Measurements from ENCODE around the gene RAD51B. TPM values are rescaled to one million over a fixed set of nuclear protein-coding genes. Genes with fewer than 3 reads are reported as not detected.

Gene RAD51B
- total RNA-seq, 2 experiments from 2014 or later, result 27.4 to 31.6 TPM

DNA sequence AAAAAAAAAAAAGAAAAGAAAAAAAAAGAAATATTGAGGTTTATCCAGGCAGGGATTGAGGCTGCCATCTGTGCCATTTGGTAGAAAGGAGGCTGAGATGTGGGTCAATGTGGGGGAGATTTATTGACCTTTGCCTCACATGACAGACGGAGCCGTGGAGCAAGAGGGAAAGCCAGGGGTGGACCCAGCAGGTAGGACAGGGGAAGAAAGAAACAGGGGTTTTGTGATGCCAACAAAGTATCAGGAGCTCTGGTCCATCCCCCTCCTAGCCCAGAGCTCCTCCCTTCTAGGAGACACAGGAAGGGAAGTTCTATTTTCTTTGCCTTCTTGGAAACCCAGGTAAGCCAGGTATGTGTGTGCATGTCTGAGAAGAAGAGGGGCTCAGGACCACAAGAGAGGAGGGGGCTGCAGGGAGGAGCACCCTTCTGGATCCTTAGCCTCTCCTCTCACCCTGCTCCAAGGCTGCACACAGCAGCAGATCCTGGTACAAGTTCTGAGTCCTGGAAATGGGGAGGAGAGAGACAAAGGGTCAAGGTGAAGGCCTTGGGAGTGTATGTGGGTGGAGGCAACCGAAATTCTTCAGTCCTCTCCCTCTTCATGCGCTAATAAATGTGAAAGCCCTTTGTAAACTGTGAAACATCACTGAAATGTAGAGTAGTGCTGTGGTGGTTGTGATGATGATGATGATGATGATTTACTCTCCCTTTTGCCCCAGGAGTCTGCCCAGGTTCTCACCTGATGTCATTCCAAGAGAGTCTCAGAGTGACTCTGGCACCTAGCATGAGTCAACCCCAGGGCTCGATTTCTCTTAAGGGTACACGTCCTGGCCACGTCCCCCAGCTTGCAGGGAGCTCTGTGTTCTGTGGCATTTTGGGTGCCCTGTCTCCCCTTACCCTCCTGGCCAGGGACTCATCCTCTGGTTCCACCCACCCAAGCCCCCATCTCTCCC is 947.0 kb downstream of the RAD51B start:
- no peaks in the 10 kb centered on the region for H3K27me3 Mint-ChIP-seq
- DNase-seq, result no peak
- H3K4me1 Mint-ChIP-seq, result peaks cover 21% of the 10 kb centered on the region
- H3K9me3 Mint-ChIP-seq, result no peaks in the 10 kb centered on the region
- no peak overlapping the region for H3K4me3 Mint-ChIP-seq
- no peak overlapping the region for H3K27ac Mint-ChIP-seq
- peaks cover 4% of the 10 kb centered on the region for H3K36me3 Mint-ChIP-seq

- H3K36me3 Mint-ChIP-seq, result peaks cover 6% of the 10 kb centered on the region
- DNase-seq, result no peak
- peaks cover 26% of the 10 kb centered on the region for H3K4me1 Mint-ChIP-seq
- no peaks in the 10 kb centered on the region for H3K27me3 Mint-ChIP-seq
- H3K27ac Mint-ChIP-seq, result no peak overlapping the region
- H3K9me3 Mint-ChIP-seq, result no peaks in the 10 kb centered on the region
- no peak overlapping the region for H3K4me3 Mint-ChIP-seq
Measured at GRCh38 chr14:68767248-68767645, 947.7 kb downstream of the RAD51B start.

DNA sequence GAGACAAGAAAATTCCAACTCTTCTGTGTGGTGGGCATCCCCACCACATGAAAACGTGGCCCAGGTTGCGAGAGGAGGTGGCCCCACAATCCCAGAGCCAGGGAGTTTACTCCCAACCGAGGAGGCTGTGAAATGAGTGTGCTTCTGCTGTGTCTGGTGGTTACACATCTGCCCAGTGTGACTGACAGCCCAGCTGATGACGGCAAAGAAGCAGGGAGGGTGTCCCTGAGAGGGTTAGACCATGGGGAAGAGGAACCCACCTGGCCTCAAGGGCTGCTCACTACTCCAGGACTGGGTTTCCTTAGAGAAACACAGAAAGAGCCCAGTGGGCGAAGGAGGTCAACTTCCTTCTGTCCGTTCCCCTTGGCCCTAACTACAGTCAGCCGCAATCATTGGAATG is 948.7 kb downstream of the RAD51B start:
- H3K36me3 Mint-ChIP-seq, result peaks cover 6% of the 10 kb centered on the region
- peaks cover 33% of the 10 kb centered on the region for H3K4me1 Mint-ChIP-seq
- DNase-seq, result no peak
- no peak overlapping the region for H3K27ac Mint-ChIP-seq
- H3K4me3 Mint-ChIP-seq, result no peak overlapping the region
- peaks cover under 1% of the 10 kb centered on the region for H3K9me3 Mint-ChIP-seq
- no peaks in the 10 kb centered on the region for H3K27me3 Mint-ChIP-seq

GRCh38 chr14:68770051-68770450 is 950.5 kb downstream of the RAD51B start:
- Mint-ChIP-seq H3K4me1 (peaks cover 42% of the 10 kb centered on the region), H3K4me3 (no peak overlapping the region), H3K36me3 (peaks cover 9% of the 10 kb centered on the region), H3K9me3 (peaks cover 9% of the 10 kb centered on the region), H3K27ac (no peak overlapping the region), H3K27me3 (no peaks in the 10 kb centered on the region)
- DNase-seq, result no peak

- no peak overlapping the region for H3K4me3 Mint-ChIP-seq
Measured at GRCh38 chr14:68770553-68771286, 951.1 kb downstream of the RAD51B start.

DNA sequence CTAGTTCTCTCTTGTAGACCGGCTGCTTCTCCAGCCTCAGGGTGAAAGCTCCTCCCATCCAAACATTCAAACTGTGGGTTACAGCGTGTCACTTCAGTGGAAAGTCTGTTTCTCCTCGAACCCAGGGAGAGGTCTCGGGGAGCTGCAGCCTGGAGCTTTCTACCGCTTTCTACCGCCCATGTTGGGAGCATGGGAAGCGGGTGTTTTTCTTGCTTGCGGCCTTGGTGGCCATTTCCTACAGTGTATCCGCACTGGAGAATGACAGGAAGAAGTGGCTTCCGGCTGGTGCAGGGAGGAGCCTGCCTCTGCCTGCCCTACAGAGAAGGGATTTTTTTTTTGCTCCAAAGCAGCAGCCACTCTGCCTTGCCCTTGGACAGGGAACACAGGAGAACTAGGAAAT is 952.1 kb downstream of the RAD51B start:
- no peak for DNase-seq

More at GRCh38 chr14:68770553-68771286, 951.1 kb downstream of the RAD51B start:
- DNase-seq, result no peak
- Mint-ChIP-seq H3K4me1 (peaks cover 40% of the 10 kb centered on the region), H3K27ac (peak overlapping the region; percentile 16), H3K9me3 (peaks cover 11% of the 10 kb centered on the region), H3K36me3 (peaks cover 12% of the 10 kb centered on the region), H3K27me3 (no peaks in the 10 kb centered on the region)

GRCh38 chr14:68772761-68773381 is 953.3 kb downstream of the RAD51B start:
- no peak overlapping the region for H3K4me3 Mint-ChIP-seq
- DNase-seq, result no peak
- H3K36me3 Mint-ChIP-seq, result peaks cover 14% of the 10 kb centered on the region
- peaks cover 46% of the 10 kb centered on the region for H3K4me1 Mint-ChIP-seq
- H3K27ac Mint-ChIP-seq, result peak overlapping the region; percentile 3
- peaks cover 11% of the 10 kb centered on the region for H3K9me3 Mint-ChIP-seq
- H3K27me3 Mint-ChIP-seq, result no peaks in the 10 kb centered on the region

More for the DNA sequence above, 952.1 kb downstream of the RAD51B start:
- Mint-ChIP-seq H3K4me3 (peak overlapping the region; percentile 37), H3K9me3 (peaks cover 11% of the 10 kb centered on the region), H3K4me1 (peaks cover 43% of the 10 kb centered on the region), H3K27ac (peak overlapping the region; percentile 16), H3K27me3 (no peaks in the 10 kb centered on the region), H3K36me3 (peaks cover 14% of the 10 kb centered on the region)

- no peak for DNase-seq
- Mint-ChIP-seq H3K27me3 (no peaks in the 10 kb centered on the region), H3K4me1 (peaks cover 63% of the 10 kb centered on the region), H3K36me3 (peaks cover 14% of the 10 kb centered on the region), H3K27ac (no peak overlapping the region), H3K9me3 (peaks cover 11% of the 10 kb centered on the region), H3K4me3 (no peak overlapping the region)
Measured at GRCh38 chr14:68774771-68775613, 955.4 kb downstream of the RAD51B start.

- H3K27me3 Mint-ChIP-seq, result no peaks in the 10 kb centered on the region
- peaks cover 11% of the 10 kb centered on the region for H3K9me3 Mint-ChIP-seq
- H3K36me3 Mint-ChIP-seq, result peaks cover 14% of the 10 kb centered on the region
- H3K4me1 Mint-ChIP-seq, result peaks cover 65% of the 10 kb centered on the region
- no peak overlapping the region for H3K4me3 Mint-ChIP-seq
- H3K27ac Mint-ChIP-seq, result no peak overlapping the region
- DNase-seq, result no peak
Measured at GRCh38 chr14:68775614-68776126, 956.1 kb downstream of the RAD51B start.

DNA sequence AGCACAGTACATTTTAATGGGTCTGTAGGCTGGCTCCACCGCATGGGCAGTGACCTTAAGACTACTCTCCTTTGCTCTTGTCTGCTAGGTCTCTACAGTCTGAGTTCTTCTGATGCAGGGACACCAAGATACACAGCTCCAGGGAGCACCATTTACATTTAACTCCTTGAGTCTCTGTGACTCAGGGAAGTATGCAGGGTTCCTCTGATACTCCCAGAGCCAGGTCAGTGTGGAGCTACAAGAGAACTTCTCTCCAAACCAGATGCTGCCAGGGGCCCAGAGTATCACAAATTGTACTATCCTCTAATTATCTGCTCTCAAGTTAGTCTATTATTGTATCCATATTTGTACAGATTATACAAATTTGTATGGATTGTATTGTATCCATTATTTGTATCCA is 958.1 kb downstream of the RAD51B start:
- H3K27me3 Mint-ChIP-seq, result no peaks in the 10 kb centered on the region
- DNase-seq, result no peak
- H3K4me3 Mint-ChIP-seq, result no peak overlapping the region
- peaks cover 8% of the 10 kb centered on the region for H3K36me3 Mint-ChIP-seq
- H3K9me3 Mint-ChIP-seq, result peaks cover 11% of the 10 kb centered on the region
- H3K27ac Mint-ChIP-seq, result no peak overlapping the region
- peaks cover 69% of the 10 kb centered on the region for H3K4me1 Mint-ChIP-seq

Other genes starting within 250 kb of the RAD51B start
- gene PIGH, start 219.5 kb upstream of the RAD51B start, total RNA-seq, result 10 to 100 TPM; 17.5 to 18.2 TPM
- gene ARG2, start 199.9 kb upstream of the RAD51B start, total RNA-seq, result 10 to 100 TPM in 1 of 2 experiments, 1 to 10 TPM in 1; 8.7 to 10.2 TPM
- 10 to 100 TPM; 70.7 to 72.5 TPM for gene VTI1B, start 145.1 kb upstream of the RAD51B start, total RNA-seq
- 10 to 100 TPM; 72.5 to 74.0 TPM for gene RDH11, start 124.0 kb upstream of the RAD51B start, total RNA-seq
- gene RDH12, start 117.9 kb upstream of the RAD51B start, total RNA-seq, result not detected
- gene ZFYVE26, start 3.2 kb upstream of the RAD51B start, total RNA-seq, result 10 to 100 TPM; 18.2 to 20.0 TPM